GM23338 (cell line): ENCODE results near the gene SHISA8. TPM values are rescaled to one million over a fixed set of nuclear protein-coding genes. Genes with fewer than 3 reads are reported as not detected.

Experiments used
- ATAC-seq: fragments of 200-7000 bp; cut with Tn5 transposase; 3 replicates; pipeline ENCODE4 v1.9.1; 2020
- DNase-seq: peaks from one replicate; pipeline ENCODE4 v3.0.0-alpha.2; 2015; ENCODE audit warnings: low spot score
- H2AFZ ChIP-seq: fragments of 200-600 bp; sonication (generic); 2 replicates; pipeline ENCODE4 v1.8.0; 2016; ENCODE audit warnings: antibody characterized with exemption, mild to moderate bottlenecking, moderate library complexity
- H3F3A ChIP-seq: fragments of 200-600 bp; sonication (generic); replicated peaks from 2 replicates; pipeline ENCODE4 v1.8.0; 2017; ENCODE audit warnings: antibody characterized with exemption, mixed run types, low read depth
- H3K27ac ChIP-seq: fragments of 200-600 bp; sonication (generic); 2 replicates; pipeline ENCODE4 v1.6.1; 2016; ENCODE audit warnings: low read depth
- H3K27me3 ChIP-seq: fragments of 200-600 bp; sonication (generic); 2 replicates; pipeline ENCODE4 v1.8.0; 2016; ENCODE audit warnings: mild to moderate bottlenecking, mixed run types, moderate library complexity; ENCODE audit not compliant: insufficient read depth
- H3K36me3 ChIP-seq: fragments of 200-600 bp; sonication (generic); 2 replicates; pipeline ENCODE4 v1.8.0; 2016; ENCODE audit warnings: mild to moderate bottlenecking; ENCODE audit not compliant: insufficient read depth
- H3K4me1 ChIP-seq: fragments of 200-600 bp; sonication (generic); 2 replicates; pipeline ENCODE4 v1.8.0; 2016; ENCODE audit warnings: mild to moderate bottlenecking, moderate library complexity; ENCODE audit not compliant: insufficient read depth
- H3K4me2 ChIP-seq: fragments of 200-600 bp; sonication (generic); 2 replicates; pipeline ENCODE4 v1.7.1; 2017; ENCODE audit warnings: mixed run types
- H3K4me3 ChIP-seq: fragments of 200-600 bp; sonication (generic); 2 replicates; pipeline ENCODE4 v1.6.1; 2016; ENCODE audit warnings: mixed run types
- H3K79me2 ChIP-seq: fragments of 200-600 bp; sonication (generic); replicated peaks from 2 replicates; pipeline ENCODE4 v1.8.0; 2017; ENCODE audit warnings: mild to moderate bottlenecking; ENCODE audit not compliant: insufficient read depth
- H3K9me2 ChIP-seq: fragments of 200-600 bp; sonication (generic); 2 replicates; pipeline ENCODE4 v1.8.0; 2017; ENCODE audit not compliant: insufficient read depth
- H4K20me1 ChIP-seq: fragments of 200-600 bp; sonication (generic); replicated peaks from 2 replicates; pipeline ENCODE4 v1.8.0; 2017; ENCODE audit warnings: mild to moderate bottlenecking; ENCODE audit not compliant: insufficient read depth
- H3K27ac Mint-ChIP-seq: 2 replicates; pipeline ENCODE4 v1.8.0; 2020; ENCODE audit warnings: inconsistent platforms, mild to moderate bottlenecking, moderate library complexity, mixed read lengths
- H3K27me3 Mint-ChIP-seq: 3 replicates; pipeline ENCODE4 v1.8.0; 2022; ENCODE audit warnings: low read depth, mild to moderate bottlenecking, moderate library complexity, mixed read lengths, inconsistent platforms; ENCODE audit not compliant: insufficient read depth, poor library complexity
- H3K36me3 Mint-ChIP-seq: 3 replicates; pipeline ENCODE4 v1.8.0; 2021; ENCODE audit warnings: low read depth, mild to moderate bottlenecking, inconsistent platforms, moderate library complexity, mixed read lengths
- H3K4me1 Mint-ChIP-seq: 3 replicates; pipeline ENCODE4 v1.8.0; 2020; ENCODE audit warnings: mild to moderate bottlenecking, inconsistent platforms, mixed read lengths
- H3K4me3 Mint-ChIP-seq: 3 replicates; pipeline ENCODE4 v1.8.0; 2021; ENCODE audit warnings: moderate library complexity, mild to moderate bottlenecking, inconsistent platforms, mixed read lengths
- H3K9me3 Mint-ChIP-seq: 3 replicates; pipeline ENCODE4 v1.8.0; 2020; ENCODE audit warnings: moderate library complexity, mild to moderate bottlenecking, inconsistent platforms, mixed read lengths
- CREB1 ChIP-seq: fragments of 250-450 bp; sonication (Bioruptor Pico); IDR thresholded peaks from 2 replicates; pipeline ENCODE4 v1.5.0; 2020; ENCODE audit warnings: low read depth, mild to moderate bottlenecking, moderate library complexity
- ETS1 ChIP-seq: IDR thresholded peaks from 2 replicates; pipeline ENCODE4 v1.6.1; 2016; ENCODE audit warnings: antibody characterized with exemption
- EZH2phosphoT487 ChIP-seq: fragments of 200-600 bp; sonication (generic); IDR thresholded peaks from one replicate; pipeline ENCODE4 v1.8.1; 2018; ENCODE audit warnings: antibody characterized with exemption; ENCODE audit not compliant: unreplicated experiment
- POLR2AphosphoS5 ChIP-seq: IDR thresholded peaks from 2 replicates; pipeline ENCODE4 v1.6.1; 2016; ENCODE audit warnings: antibody characterized with exemption, low read depth
- ZNF331 ChIP-seq: fragments of 250-450 bp; sonication (Bioruptor Pico); IDR thresholded peaks from 2 replicates; pipeline ENCODE4 v1.5.0; 2020; ENCODE audit warnings: low read depth, mild to moderate bottlenecking, moderate library complexity
- polyA plus RNA-seq: library from polyadenylated mRNA; unstranded; fragments of >200 nt; fragmentation: Nextera tagmentation; extraction: Ambion mirVana; gene quantifications from 2 replicates; pipeline ENCODE4 v1.2.1, GENCODE V29; 2016
- total RNA-seq: library from RNA; depleted of rRNA; stranded (reverse); fragments of >200 nt; shearing (Covaris generic); gene quantifications from 2 replicates; pipeline ENCODE4 v1.2.3, GENCODE V29; 2014

The SHISA8 gene
- total and polyA plus RNA-seq, 2 experiments from 2014 or later, result 5.1 TPM; not detected in 1

- no peaks in the 10 kb centered on the region for H3K9me3 Mint-ChIP-seq
- Histone ChIP-seq H3K9me2 (no peaks in the 10 kb centered on the region), H2AFZ (no peak overlapping the region), H3K27ac (no peak overlapping the region), H3K79me2 (no peaks in the 10 kb centered on the region), H3K27me3 (0 out of 2 replicates have a peak, but pooled peaks cover 4% of the 10 kb centered on the region), H3K4me2 (no peak overlapping the region), H3K4me3 (no peak overlapping the region), H4K20me1 (peaks cover 10% of the 10 kb centered on the region), H3K36me3 (peaks cover 4% of the 10 kb centered on the region; the same call in 1 of the 2 replicates), H3K4me1 (no peaks in the 10 kb centered on the region), H3F3A (peaks cover 2% of the 10 kb centered on the region; the same call in 1 of the 2 replicates)
- H3K4me3 Mint-ChIP-seq, result no peak overlapping the region
- ATAC-seq, result no peak
- peaks cover 30% of the 10 kb centered on the region; the same call in 2 of the 3 replicates for H3K36me3 Mint-ChIP-seq
- no peak for TF ChIP-seq ZNF331 (CRISPR knock-in tag)
- no peak for TF ChIP-seq EZH2phosphoT487
- TF ChIP-seq ETS1, result no peak
- H3K27me3 Mint-ChIP-seq, result peaks cover 20% of the 10 kb centered on the region
- no peak for DNase-seq
- H3K4me1 Mint-ChIP-seq, result peaks cover 2% of the 10 kb centered on the region; the same call in 2 of the 3 replicates
- no peak overlapping the region for H3K27ac Mint-ChIP-seq
Measured at GRCh38 chr22:41934284-41935014, 19.6 kb upstream of the SHISA8 start.

GRCh38 chr22:41933411-41934177 lies 18.7 kb upstream of the SHISA8 start:
- Mint-ChIP-seq H3K27me3 (peaks cover 27% of the 10 kb centered on the region), H3K9me3 (no peaks in the 10 kb centered on the region), H3K4me3 (no peak overlapping the region), H3K4me1 (peaks cover 6% of the 10 kb centered on the region; the same call in 2 of the 3 replicates), H3K36me3 (peaks cover 21% of the 10 kb centered on the region; the same call in 2 of the 3 replicates), H3K27ac (no peak overlapping the region)
- TF ChIP-seq CREB1 (no peak), POLR2AphosphoS5 (0 out of 2 replicates have a peak, but pooled peaks have one; percentile 2), ETS1 (no peak)
- DNase-seq (no peak), ATAC-seq (no peak)
- H3K4me1 ChIP-seq, result no peaks in the 10 kb centered on the region; the same call in 1 of the 2 replicates
- no peak overlapping the region for H3K4me3 ChIP-seq
- peaks cover 10% of the 10 kb centered on the region for H4K20me1 ChIP-seq
- no peak overlapping the region for H3K4me2 ChIP-seq
- H3K36me3 ChIP-seq, result peaks cover under 1% of the 10 kb centered on the region; the same call in 1 of the 2 replicates
- no peak overlapping the region for H2AFZ ChIP-seq
- H3K9me2 ChIP-seq, result no peaks in the 10 kb centered on the region
- no peak overlapping the region for H3K27ac ChIP-seq
- 0 out of 2 replicates have a peak, but pooled peaks cover 4% of the 10 kb centered on the region for H3K27me3 ChIP-seq
- no peaks in the 10 kb centered on the region for H3K79me2 ChIP-seq
- peaks cover 4% of the 10 kb centered on the region; the same call in 1 of the 2 replicates for H3F3A ChIP-seq
